ENCODE results near the gene JAZF1.

JAZF1 gene

DNA sequence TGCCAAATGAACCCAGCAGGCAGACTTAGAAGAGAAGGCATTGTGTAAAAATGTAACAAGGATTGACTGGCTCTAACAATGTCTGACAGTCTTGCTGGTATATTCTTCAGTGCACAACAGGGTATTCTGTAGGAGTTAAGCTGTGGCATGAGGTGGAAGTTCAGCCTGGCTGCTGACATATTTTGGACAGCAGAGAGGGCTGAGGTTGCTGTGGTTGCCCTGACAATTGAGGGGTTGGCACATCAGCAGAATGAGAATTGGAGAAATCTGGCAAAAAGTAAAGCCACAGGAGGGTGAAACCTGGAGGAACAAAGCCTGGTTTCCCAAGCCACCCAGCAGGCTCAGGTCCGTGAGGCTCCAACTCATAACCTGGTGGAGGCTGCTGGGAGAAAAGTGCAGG, 220.2 kb downstream of the JAZF1 start:
- H3K4ac ChIP-seq (ENCODE audit: low read depth in 1 of 2, low read length in 2 of 2): no peak overlapping the region
- no peak overlapping the region for H2BK120ac ChIP-seq (ENCODE audit: low read depth, low read length)
- H3K4me1 ChIP-seq (ENCODE audit: control insufficient read depth, insufficient read depth, low read depth, low read length): peaks cover 2% of the 10 kb centered on the region
- no peak overlapping the region for H4K91ac ChIP-seq (ENCODE audit: low read length)
- H2BK5ac ChIP-seq (ENCODE audit: low read depth, low read length, poor library complexity, severe bottlenecking): no peak overlapping the region
- no peak overlapping the region for H3K4me2 ChIP-seq (ENCODE audit: low read length, poor library complexity, severe bottlenecking)
- DNase-seq: no peak
- H3K9ac ChIP-seq (ENCODE audit: low read length): no peak overlapping the region
- H3K36me3 ChIP-seq (ENCODE audit: control insufficient read depth in 1 of 2, insufficient read depth in 2 of 2, low read depth in 1 of 2, low read length in 2 of 2): peaks cover 0 to 2% of the 10 kb centered on the region in 2 experiments
- H2BK15ac ChIP-seq (ENCODE audit: low read depth, poor library complexity, severe bottlenecking): no peak overlapping the region
- H2AK5ac ChIP-seq (ENCODE audit: low read length, severe bottlenecking): no peak overlapping the region
- H3K27ac ChIP-seq (ENCODE audit: low read length, poor library complexity, severe bottlenecking): no peak overlapping the region
- no peak overlapping the region for H3K14ac ChIP-seq (ENCODE audit: low read length in 2 of 2)
- H3K4me3 ChIP-seq (ENCODE audit: insufficient read depth in 1 of 2, low read depth in 1 of 2, low read length in 2 of 2): no peak overlapping the region
- no peaks in the 10 kb centered on the region for H3K9me3 ChIP-seq (ENCODE audit: control insufficient read depth, low read length)
- H4K8ac ChIP-seq (ENCODE audit: low read length): no peak overlapping the region
- no peak overlapping the region for H2BK12ac ChIP-seq (ENCODE audit: low read length in 2 of 2)
- WGBS: 97% methylated on average over 1 of the region's 1 CpG
- H3K79me1 ChIP-seq (replicated peaks; ENCODE audit: low read length, poor library complexity, severe bottlenecking): peaks cover 24% of the 10 kb centered on the region
- H3K27me3 ChIP-seq (ENCODE audit: control insufficient read depth in 1 of 2, insufficient read depth in 1 of 2, low read length in 2 of 2): no peaks in the 10 kb centered on the region
- H2AFZ ChIP-seq (ENCODE audit: low read depth, low read length): no peak overlapping the region
- H3K18ac ChIP-seq (ENCODE audit: low read depth in 1 of 2, low read length in 2 of 2): no peak overlapping the region
- H3K23ac ChIP-seq (ENCODE audit: low read length in 2 of 2): no peak overlapping the region

DNA sequence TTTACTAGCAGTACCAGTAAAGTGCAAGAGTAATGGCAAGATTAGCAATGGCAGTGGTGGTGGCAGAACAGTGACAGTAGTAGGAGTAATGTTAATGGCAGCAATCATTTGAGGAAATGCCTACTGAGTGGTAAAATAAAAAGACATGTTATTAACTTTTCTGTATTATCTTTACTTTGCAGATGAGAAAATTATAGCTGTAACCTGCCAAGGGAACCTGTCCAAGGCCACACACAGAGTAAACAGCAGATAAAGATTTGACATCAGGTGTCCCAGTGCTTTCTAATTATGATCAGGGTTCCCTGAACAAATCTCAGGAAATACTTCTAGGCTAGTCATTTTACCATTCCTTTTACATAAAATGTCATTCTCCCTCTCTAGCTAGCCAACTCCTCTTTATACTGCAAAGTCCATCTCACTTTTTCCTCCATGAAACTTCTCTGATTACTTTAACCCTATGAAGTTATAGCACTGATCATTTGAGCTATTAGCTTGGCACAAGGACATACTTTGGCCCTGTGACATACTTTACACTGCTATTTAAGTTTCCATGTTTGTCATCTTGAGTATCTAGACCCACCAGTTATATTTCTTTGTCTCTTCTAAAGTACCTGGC, 221.6 kb downstream of the JAZF1 start:
- H3K4me2 ChIP-seq (ENCODE audit: low read length, poor library complexity, severe bottlenecking): no peak overlapping the region
- no peak overlapping the region for H3K18ac ChIP-seq (ENCODE audit: low read depth in 1 of 2, low read length in 2 of 2)
- no peak overlapping the region for H3K23ac ChIP-seq (ENCODE audit: low read length in 2 of 2)
- H3K9me3 ChIP-seq (ENCODE audit: control insufficient read depth, low read length): no peaks in the 10 kb centered on the region
- no peak overlapping the region for H3K14ac ChIP-seq (ENCODE audit: low read length in 2 of 2)
- H3K79me1 ChIP-seq (replicated peaks; ENCODE audit: low read length, poor library complexity, severe bottlenecking): peaks cover 25% of the 10 kb centered on the region
- no peak overlapping the region for H3K4ac ChIP-seq (ENCODE audit: low read depth in 1 of 2, low read length in 2 of 2)
- peaks cover 0 to 2% of the 10 kb centered on the region in 2 experiments for H3K36me3 ChIP-seq (ENCODE audit: control insufficient read depth in 1 of 2, insufficient read depth in 2 of 2, low read depth in 1 of 2, low read length in 2 of 2)
- H2BK5ac ChIP-seq (ENCODE audit: low read depth, low read length, poor library complexity, severe bottlenecking): no peak overlapping the region
- H2AFZ ChIP-seq (ENCODE audit: low read depth, low read length): no peak overlapping the region
- no peak overlapping the region for H2AK5ac ChIP-seq (ENCODE audit: low read length, severe bottlenecking)
- H3K4me1 ChIP-seq (ENCODE audit: control insufficient read depth, insufficient read depth, low read depth, low read length): peaks cover 2% of the 10 kb centered on the region
- no peak overlapping the region for H4K91ac ChIP-seq (ENCODE audit: low read length)
- H3K4me3 ChIP-seq (ENCODE audit: insufficient read depth in 1 of 2, low read depth in 1 of 2, low read length in 2 of 2): no peak overlapping the region
- no peak overlapping the region for H3K27ac ChIP-seq (ENCODE audit: low read length, poor library complexity, severe bottlenecking)
- H2BK12ac ChIP-seq (ENCODE audit: low read length in 2 of 2): no peak overlapping the region
- no peak for DNase-seq
- H2BK120ac ChIP-seq (ENCODE audit: low read depth, low read length): no peak overlapping the region
- no peak overlapping the region for H2BK15ac ChIP-seq (ENCODE audit: low read depth, poor library complexity, severe bottlenecking)
- no peaks in the 10 kb centered on the region for H3K27me3 ChIP-seq (ENCODE audit: control insufficient read depth in 1 of 2, insufficient read depth in 1 of 2, low read length in 2 of 2)
- H4K8ac ChIP-seq (ENCODE audit: low read length): no peak overlapping the region
- no peak overlapping the region for H3K9ac ChIP-seq (ENCODE audit: low read length)

DNA sequence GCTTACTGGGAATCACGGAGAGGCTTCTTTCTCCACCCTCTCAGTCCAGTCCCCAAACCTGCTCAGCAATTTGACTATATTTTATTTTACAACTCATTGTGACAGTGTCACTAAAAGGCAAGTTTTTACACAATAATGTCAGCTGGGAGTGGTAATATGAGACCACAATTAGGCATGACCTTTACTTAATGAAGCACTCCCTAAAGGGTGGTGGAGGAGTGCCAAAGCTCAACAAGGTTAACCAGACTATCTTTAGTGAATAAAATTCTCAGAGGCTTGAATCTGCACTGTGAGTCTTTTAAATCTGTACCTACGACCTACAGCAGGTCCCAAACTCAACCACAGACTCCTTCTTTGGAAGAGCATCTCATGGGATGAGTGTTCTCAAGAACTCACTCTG, 225.0 kb downstream of the JAZF1 start:
- Histone ChIP-seq H2BK120ac (ENCODE audit: low read depth, low read length) (no peak overlapping the region), H2AK5ac (ENCODE audit: low read length, severe bottlenecking) (no peak overlapping the region), H3K27me3 (ENCODE audit: control insufficient read depth in 1 of 2, insufficient read depth in 1 of 2, low read length in 2 of 2) (no peaks in the 10 kb centered on the region), H3K23ac (ENCODE audit: low read length in 2 of 2) (no peak overlapping the region), H3K27ac (ENCODE audit: low read length, poor library complexity, severe bottlenecking) (no peak overlapping the region), H2AFZ (ENCODE audit: low read depth, low read length) (no peak overlapping the region), H3K79me1 (replicated peaks; ENCODE audit: low read length, poor library complexity, severe bottlenecking) (peaks cover 21% of the 10 kb centered on the region), H3K4me2 (ENCODE audit: low read length, poor library complexity, severe bottlenecking) (no peak overlapping the region), H3K4me3 (ENCODE audit: insufficient read depth in 1 of 2, low read depth in 1 of 2, low read length in 2 of 2) (no peak overlapping the region), H3K4ac (ENCODE audit: low read depth in 1 of 2, low read length in 2 of 2) (no peak overlapping the region), H3K18ac (ENCODE audit: low read depth in 1 of 2, low read length in 2 of 2) (no peak overlapping the region), H2BK12ac (ENCODE audit: low read length in 2 of 2) (no peak overlapping the region), H3K14ac (ENCODE audit: low read length in 2 of 2) (no peak overlapping the region), H4K8ac (ENCODE audit: low read length) (no peak overlapping the region), H3K4me1 (ENCODE audit: control insufficient read depth, insufficient read depth, low read depth, low read length) (no peaks in the 10 kb centered on the region), H3K36me3 (ENCODE audit: control insufficient read depth in 1 of 2, insufficient read depth in 2 of 2, low read depth in 1 of 2, low read length in 2 of 2) (peaks cover 0 to 2% of the 10 kb centered on the region in 2 experiments), H4K91ac (ENCODE audit: low read length) (no peak overlapping the region), H3K9ac (ENCODE audit: low read length) (no peak overlapping the region), H2BK15ac (ENCODE audit: low read depth, poor library complexity, severe bottlenecking) (no peak overlapping the region), H3K9me3 (ENCODE audit: control insufficient read depth, low read length) (no peaks in the 10 kb centered on the region), H2BK5ac (ENCODE audit: low read depth, low read length, poor library complexity, severe bottlenecking) (no peak overlapping the region)
- 100% methylated on average over 2 of the region's 2 CpGs for WGBS
- no peak for DNase-seq

DNA sequence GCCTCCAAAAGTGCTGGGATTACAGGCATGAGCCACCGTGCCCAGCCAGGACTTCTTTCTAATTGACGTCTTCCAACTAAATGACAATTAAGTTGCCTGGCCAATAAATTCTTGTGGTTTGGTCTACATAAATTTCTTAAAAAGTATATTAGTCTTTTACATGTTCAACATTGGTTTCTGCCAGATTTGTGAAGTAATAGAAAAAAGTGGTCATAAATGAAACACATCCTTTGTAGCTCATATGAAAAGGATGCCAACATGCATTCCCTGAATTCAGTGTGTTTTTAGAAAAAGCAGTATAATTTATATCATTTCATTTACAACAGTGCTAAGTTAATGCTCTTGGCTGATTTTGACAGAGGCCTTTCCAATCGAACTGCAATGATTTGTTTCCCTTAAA, 225.6 kb downstream of the JAZF1 start:
- Histone ChIP-seq H2BK120ac (ENCODE audit: low read depth, low read length) (no peak overlapping the region), H2AFZ (ENCODE audit: low read depth, low read length) (no peak overlapping the region), H3K9ac (ENCODE audit: low read length) (peak overlapping the region; percentile 30), H3K4me1 (ENCODE audit: control insufficient read depth, insufficient read depth, low read depth, low read length) (no peaks in the 10 kb centered on the region), H3K4me2 (ENCODE audit: low read length, poor library complexity, severe bottlenecking) (no peak overlapping the region), H4K91ac (ENCODE audit: low read length) (no peak overlapping the region), H3K4me3 (ENCODE audit: insufficient read depth in 1 of 2, low read depth in 1 of 2, low read length in 2 of 2) (no peak overlapping the region), H2BK5ac (ENCODE audit: low read depth, low read length, poor library complexity, severe bottlenecking) (no peak overlapping the region), H3K27ac (ENCODE audit: low read length, poor library complexity, severe bottlenecking) (no peak overlapping the region), H3K36me3 (ENCODE audit: control insufficient read depth in 1 of 2, insufficient read depth in 2 of 2, low read depth in 1 of 2, low read length in 2 of 2) (peaks cover 0 to 2% of the 10 kb centered on the region in 2 experiments), H4K8ac (ENCODE audit: low read length) (no peak overlapping the region), H2BK12ac (ENCODE audit: low read length in 2 of 2) (no peak overlapping the region), H3K79me1 (replicated peaks; ENCODE audit: low read length, poor library complexity, severe bottlenecking) (peaks cover 22% of the 10 kb centered on the region), H3K23ac (ENCODE audit: low read length in 2 of 2) (no peak overlapping the region), H3K9me3 (ENCODE audit: control insufficient read depth, low read length) (no peaks in the 10 kb centered on the region), H2BK15ac (ENCODE audit: low read depth, poor library complexity, severe bottlenecking) (no peak overlapping the region), H2AK5ac (ENCODE audit: low read length, severe bottlenecking) (no peak overlapping the region), H3K18ac (ENCODE audit: low read depth in 1 of 2, low read length in 2 of 2) (no peak overlapping the region), H3K27me3 (ENCODE audit: control insufficient read depth in 1 of 2, insufficient read depth in 1 of 2, low read length in 2 of 2) (no peaks in the 10 kb centered on the region), H3K4ac (ENCODE audit: low read depth in 1 of 2, low read length in 2 of 2) (no peak overlapping the region), H3K14ac (ENCODE audit: low read length in 2 of 2) (no peak overlapping the region)
- DNase-seq: no peak
- WGBS: 100% methylated on average over 2 of the region's 3 CpGs
